Measurements from ENCODE around the gene TSPAN5. TPM values are rescaled to one million over a fixed set of nuclear protein-coding genes. Genes with fewer than 3 reads are reported as not detected.

TSPAN5 gene
- polyA plus RNA-seq, 1 experiment = 190 TPM

DNA sequence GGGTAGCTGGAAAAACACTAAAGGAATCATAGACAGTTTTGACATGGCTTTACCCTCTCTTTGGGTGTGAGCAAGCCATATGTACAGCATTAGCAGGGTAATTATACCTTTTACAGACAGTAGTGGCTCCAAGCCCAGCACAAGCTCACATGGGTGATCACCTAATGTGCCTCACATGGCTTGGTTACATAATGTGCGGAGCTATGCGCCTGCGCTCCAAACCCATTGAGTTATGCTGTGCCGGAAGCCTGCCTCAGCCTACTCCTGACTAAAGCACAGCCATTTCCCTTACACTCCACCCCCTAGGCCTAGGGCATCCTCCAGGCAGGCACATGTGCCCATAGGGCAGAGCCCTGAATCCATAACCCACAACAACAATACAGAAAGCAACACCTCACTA is 6.5 kb upstream of the TSPAN5 start:
- ChIA-PET POLR2A (no interaction called here), CTCF (no interaction called here)
- no peaks in the 10 kb centered on the region for H3K27me3 ChIP-seq (ENCODE audit: control insufficient read depth, insufficient read depth, low read length)
- H3K27ac ChIP-seq (ENCODE audit: low read depth, low read length) = no peak overlapping the region
- TF ChIP-seq, protein P1, sequence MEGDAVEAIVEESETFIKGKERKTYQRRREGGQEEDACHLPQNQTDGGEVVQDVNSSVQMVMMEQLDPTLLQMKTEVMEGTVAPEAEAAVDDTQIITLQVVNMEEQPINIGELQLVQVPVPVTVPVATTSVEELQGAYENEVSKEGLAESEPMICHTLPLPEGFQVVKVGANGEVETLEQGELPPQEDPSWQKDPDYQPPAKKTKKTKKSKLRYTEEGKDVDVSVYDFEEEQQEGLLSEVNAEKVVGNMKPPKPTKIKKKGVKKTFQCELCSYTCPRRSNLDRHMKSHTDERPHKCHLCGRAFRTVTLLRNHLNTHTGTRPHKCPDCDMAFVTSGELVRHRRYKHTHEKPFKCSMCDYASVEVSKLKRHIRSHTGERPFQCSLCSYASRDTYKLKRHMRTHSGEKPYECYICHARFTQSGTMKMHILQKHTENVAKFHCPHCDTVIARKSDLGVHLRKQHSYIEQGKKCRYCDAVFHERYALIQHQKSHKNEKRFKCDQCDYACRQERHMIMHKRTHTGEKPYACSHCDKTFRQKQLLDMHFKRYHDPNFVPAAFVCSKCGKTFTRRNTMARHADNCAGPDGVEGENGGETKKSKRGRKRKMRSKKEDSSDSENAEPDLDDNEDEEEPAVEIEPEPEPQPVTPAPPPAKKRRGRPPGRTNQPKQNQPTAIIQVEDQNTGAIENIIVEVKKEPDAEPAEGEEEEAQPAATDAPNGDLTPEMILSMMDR (IDR thresholded peaks at IDR 0.05; ENCODE audit: low read depth, low read length) = no peak
- no peak for DNase-seq (ENCODE audit: low read depth, low spot score)
- no peak overlapping the region for H3K4me3 ChIP-seq (ENCODE audit: low read depth, low read length)
- peaks cover 8% of the 10 kb centered on the region for H3K9me3 ChIP-seq (ENCODE audit: control insufficient read depth, insufficient read depth, low read length)

DNA sequence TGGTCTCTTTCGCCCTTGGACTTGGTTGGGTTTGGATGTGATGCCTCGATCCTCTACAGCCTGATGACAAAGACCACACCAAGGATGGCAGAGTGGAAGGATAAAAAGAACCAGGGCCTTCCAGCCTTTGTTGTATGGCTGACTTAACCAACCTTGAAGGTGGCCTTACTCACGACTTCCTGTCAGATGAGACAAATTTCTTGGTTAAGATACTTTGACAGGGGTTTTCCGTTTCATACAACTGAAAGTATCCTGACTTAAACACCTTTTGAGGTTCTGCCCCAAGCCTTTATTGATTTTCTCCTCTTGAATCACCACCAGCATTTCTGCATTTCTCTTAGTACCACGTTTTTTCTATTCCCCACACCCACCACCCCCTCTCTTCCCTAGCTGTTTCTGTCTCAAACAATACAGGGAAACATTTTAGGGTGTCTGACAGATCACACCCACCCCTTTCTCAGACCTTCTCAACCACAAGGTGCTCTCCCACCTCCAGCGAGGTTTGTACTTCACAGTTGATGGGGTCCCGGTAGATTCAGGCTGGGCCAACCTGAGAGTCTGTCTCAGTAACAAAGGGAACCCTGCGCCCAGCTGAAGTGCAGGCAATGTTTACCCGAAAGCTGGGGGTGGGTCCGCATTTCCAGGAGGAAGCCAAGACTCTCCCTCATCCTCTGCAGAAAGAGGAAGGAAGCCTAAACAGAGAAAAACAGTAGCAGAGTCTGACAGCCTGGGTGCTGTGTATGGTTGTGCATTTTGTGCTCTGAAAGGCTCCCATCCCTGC is 5.0 kb upstream of the TSPAN5 start:
- H3K27me3 ChIP-seq (ENCODE audit: control insufficient read depth, insufficient read depth, low read length) = no peaks in the 10 kb centered on the region
- H3K9me3 ChIP-seq (ENCODE audit: control insufficient read depth, insufficient read depth, low read length) = peaks cover 8% of the 10 kb centered on the region
- TF ChIP-seq, protein P1 (IDR thresholded peaks at IDR 0.05; ENCODE audit: low read depth, low read length) = no peak
- no peak overlapping the region for H3K4me3 ChIP-seq (ENCODE audit: low read depth, low read length)
- ChIA-PET CTCF (no interaction called here), POLR2A (no interaction called here)
- no peak overlapping the region for H3K27ac ChIP-seq (ENCODE audit: low read depth, low read length)
- DNase-seq (ENCODE audit: low read depth, low spot score) = no peak

DNA sequence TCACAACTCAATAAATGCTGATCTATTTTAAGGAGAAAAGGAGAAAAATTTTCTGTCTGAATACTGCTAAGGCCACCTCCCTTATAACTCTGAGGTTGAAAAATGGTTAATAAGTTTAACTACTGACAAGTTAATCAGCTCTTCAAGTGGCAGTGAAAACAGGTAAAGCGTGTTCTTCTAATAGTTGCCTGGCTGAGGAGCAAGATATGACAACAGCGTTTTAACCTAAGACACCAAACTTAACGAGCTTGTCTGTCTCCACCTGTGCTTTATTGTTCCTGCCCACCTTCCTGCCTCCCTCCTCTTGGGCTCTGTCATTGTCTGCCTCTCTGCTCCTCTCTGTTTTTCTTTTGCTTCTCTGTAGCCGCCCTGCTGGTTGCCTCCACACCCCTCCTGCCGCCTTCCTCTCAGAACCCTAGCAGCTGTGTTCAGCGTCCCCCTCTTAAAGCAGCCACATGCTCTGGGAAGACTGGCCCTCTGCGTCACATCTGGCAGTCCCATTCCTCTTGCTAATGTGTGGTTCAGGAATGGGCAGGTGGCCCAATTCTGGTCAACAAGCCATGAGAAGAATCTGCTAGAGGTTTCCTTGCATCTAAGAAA is 4.3 kb upstream of the TSPAN5 start:
- H3K27ac ChIP-seq (ENCODE audit: low read depth, low read length) = no peak overlapping the region
- DNase-seq (ENCODE audit: low read depth, low spot score) = no peak
- no peak overlapping the region for H3K4me3 ChIP-seq (ENCODE audit: low read depth, low read length)
- TF ChIP-seq, protein P1 (IDR thresholded peaks at IDR 0.05; ENCODE audit: low read depth, low read length) = no peak
- no peaks in the 10 kb centered on the region for H3K27me3 ChIP-seq (ENCODE audit: control insufficient read depth, insufficient read depth, low read length)
- H3K9me3 ChIP-seq (ENCODE audit: control insufficient read depth, insufficient read depth, low read length) = peaks cover 8% of the 10 kb centered on the region
- CTCF ChIA-PET = interaction anchor here (0.5 kb wide), 1 partner anchor 69 kb away, joined by 5 read pairs; no protein-coding TSS in a partner anchor
- POLR2A ChIA-PET = no interaction called here

DNA sequence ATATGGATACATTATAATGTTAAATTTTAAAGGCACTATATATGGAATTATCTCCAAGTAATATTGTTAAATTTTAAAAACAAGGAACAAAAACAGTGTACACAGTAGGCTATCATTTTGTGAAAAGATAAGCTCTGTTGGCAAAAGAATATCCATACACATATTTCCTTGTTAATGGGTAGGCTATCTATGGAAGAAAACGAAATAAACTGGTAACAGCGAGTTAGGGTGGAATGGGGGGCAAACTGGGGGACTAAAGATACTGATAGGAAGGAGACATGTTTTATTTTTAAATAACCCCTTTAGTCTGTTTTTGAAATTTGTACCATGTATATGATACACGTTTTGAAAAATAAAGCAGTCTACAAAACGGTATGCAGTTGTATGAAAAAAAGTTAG is 3.6 kb upstream of the TSPAN5 start:
- no peak for DNase-seq (ENCODE audit: low read depth, low spot score)
- H3K27me3 ChIP-seq (ENCODE audit: control insufficient read depth, insufficient read depth, low read length) = no peaks in the 10 kb centered on the region
- H3K4me3 ChIP-seq (ENCODE audit: low read depth, low read length) = no peak overlapping the region
- H3K9me3 ChIP-seq (ENCODE audit: control insufficient read depth, insufficient read depth, low read length) = peaks cover 8% of the 10 kb centered on the region
- H3K27ac ChIP-seq (ENCODE audit: low read depth, low read length) = no peak overlapping the region
- TF ChIP-seq, protein P1 (IDR thresholded peaks at IDR 0.05; ENCODE audit: low read depth, low read length) = no peak
- ChIA-PET CTCF (interaction anchor here (0.5 kb wide), 1 partner anchor 69 kb away, joined by 5 read pairs; no protein-coding TSS in a partner anchor), POLR2A (interaction anchor here (0.6 kb wide), 1 partner anchor 194 kb away, joined by 3 read pairs; no protein-coding TSS in a partner anchor)

All from AG04450 (cell line).